ENCODE data around the gene ZSCAN5B.
"Not testable (repeated sequence)": the region's sequence is repeated elsewhere in the genome, so short reads cannot be mapped to it uniquely, and the experiment has no call there.

DNA sequence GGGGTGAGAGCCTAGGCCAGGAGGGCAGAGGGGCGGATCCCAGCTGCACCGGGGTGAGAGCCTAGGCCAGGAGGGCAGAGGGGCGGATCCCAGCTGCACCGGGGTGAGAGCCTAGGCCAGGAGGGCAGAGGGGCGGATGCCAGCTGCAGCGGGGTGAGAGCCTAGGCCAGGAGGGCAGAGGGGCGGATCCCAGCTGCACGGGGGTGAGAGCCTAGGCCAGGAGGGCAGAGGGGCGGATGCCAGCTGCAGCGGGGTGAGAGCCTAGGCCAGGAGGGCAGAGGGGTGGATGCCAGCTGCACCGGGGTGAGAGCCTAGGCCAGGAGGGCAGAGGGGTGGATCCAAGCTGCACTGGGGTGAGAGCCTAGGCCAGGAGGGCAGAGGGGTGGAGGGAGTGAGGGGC lies 21.3 kb downstream of the ZSCAN5B start:
- TF ChIP-seq, protein P1, sequence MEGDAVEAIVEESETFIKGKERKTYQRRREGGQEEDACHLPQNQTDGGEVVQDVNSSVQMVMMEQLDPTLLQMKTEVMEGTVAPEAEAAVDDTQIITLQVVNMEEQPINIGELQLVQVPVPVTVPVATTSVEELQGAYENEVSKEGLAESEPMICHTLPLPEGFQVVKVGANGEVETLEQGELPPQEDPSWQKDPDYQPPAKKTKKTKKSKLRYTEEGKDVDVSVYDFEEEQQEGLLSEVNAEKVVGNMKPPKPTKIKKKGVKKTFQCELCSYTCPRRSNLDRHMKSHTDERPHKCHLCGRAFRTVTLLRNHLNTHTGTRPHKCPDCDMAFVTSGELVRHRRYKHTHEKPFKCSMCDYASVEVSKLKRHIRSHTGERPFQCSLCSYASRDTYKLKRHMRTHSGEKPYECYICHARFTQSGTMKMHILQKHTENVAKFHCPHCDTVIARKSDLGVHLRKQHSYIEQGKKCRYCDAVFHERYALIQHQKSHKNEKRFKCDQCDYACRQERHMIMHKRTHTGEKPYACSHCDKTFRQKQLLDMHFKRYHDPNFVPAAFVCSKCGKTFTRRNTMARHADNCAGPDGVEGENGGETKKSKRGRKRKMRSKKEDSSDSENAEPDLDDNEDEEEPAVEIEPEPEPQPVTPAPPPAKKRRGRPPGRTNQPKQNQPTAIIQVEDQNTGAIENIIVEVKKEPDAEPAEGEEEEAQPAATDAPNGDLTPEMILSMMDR (conservative IDR thresholded peaks at IDR 0.05; ENCODE audit: low read depth, low read length), result not testable (repeated sequence)
- TF ChIP-seq EZH2 (IDR thresholded peaks at IDR 0.05; ENCODE audit: borderline replicate concordance, low read depth, low read length, poor library complexity, severe bottlenecking), result not testable (repeated sequence)
